NCI-H146 (cell line): ENCODE results near the gene HIBCH.
"Not testable (repeated sequence)": the region's sequence is repeated elsewhere in the genome, so short reads cannot be mapped to it uniquely, and the experiment has no call there.

Source experiments
- DNase-seq: peaks from one replicate; lab custom pipeline; 2025; lab: John Stamatoyannopoulos, UW

Gene HIBCH, protein sequence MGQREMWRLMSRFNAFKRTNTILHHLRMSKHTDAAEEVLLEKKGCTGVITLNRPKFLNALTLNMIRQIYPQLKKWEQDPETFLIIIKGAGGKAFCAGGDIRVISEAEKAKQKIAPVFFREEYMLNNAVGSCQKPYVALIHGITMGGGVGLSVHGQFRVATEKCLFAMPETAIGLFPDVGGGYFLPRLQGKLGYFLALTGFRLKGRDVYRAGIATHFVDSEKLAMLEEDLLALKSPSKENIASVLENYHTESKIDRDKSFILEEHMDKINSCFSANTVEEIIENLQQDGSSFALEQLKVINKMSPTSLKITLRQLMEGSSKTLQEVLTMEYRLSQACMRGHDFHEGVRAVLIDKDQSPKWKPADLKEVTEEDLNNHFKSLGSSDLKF

DNA sequence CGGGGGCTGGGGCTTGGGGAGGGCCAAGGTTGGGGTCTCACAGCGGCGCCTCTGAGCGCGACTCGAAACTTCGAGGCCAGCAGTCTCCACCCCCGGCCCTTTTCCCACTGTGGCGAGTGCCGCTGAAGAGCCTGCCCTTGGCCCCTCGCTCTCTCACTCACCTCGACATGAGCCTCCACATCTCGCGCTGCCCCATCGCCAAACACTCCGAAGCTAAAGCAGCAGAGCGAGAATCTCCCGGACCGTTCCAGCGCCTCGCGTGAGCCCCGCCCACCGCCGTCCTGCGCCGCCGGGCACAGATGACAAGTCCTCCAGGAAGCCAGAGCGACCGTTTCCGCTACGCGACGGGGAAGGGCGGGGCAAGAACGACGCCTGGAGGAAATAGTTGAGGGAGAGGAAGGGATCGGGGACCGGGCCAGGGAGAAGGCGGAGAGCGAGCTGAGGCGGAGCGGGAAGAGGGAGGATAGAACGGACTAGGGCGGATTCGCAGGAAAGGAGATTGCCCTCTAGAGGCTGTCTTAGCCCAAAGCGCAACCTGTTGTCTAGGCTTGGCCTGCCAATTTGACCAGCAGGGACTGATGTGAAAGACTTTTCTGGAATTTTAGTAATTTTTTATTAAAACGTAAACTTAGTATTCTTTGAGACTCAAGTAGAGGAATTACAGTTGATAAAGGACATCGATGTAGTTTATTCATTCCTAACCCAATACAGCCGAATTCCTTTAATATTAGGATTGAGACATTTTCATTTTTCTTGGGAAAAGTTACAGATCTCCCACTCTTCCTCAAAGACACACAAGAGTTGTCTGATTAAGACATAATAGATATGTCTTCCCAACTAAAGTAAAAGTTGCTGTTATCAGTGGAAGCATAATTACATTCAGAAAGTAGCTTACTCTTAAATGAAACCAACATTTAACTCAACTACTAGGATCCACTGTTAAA is at the start of gene HIBCH:
Gene HIBCH, minus strand, starts transcription at position 272 of the 944 bp plus-strand sequence. Its CDS starts 76 bp downstream, at position 196.
- DNase-seq, result peak; percentile 97

DNA sequence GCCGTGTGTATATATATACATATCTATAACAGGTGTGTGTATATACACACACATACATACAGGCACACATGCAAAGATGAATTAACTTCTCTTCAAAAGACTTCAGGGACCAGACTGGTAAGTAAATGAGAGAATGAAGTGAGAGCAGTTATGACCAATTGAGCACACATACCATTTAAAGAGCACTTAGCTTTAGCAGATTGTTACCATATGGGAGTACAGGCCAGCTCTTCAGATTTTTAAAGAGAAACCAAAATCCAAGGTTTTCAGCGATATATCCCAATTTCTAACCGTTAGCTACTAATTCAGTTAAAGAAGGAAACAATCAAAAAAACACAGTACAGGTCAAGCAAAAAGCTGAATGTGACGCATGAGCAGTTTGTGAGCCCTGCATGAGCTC is 47.5 kb upstream of the HIBCH start:
- DNase-seq, result no peak

DNA sequence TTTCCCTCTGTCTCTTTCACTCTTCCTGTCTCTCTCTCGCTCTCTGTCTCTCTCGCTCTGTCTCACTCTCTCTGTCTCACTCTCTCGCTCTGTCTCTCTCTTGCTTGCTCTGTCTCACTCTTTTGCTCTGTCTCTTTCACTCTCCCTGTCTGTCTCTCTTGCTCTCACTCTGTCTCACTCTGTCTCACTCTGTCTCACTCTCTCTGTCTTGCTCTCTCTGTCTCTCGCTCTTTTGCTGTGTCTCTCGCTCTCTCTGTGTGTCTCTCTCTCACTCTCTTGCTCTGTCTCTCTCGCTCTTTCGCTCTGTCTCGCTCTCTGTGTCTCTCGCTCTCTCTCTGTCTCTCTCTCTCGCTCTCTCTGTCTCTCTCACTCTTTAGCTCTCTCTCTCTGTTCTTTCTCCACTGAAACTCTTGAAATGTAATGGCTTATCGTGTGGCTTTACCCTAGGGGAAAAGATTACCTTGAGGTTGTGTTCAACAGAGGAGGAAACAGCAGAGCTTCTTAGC is 46.7 kb upstream of the HIBCH start:
- no peak for DNase-seq

DNA sequence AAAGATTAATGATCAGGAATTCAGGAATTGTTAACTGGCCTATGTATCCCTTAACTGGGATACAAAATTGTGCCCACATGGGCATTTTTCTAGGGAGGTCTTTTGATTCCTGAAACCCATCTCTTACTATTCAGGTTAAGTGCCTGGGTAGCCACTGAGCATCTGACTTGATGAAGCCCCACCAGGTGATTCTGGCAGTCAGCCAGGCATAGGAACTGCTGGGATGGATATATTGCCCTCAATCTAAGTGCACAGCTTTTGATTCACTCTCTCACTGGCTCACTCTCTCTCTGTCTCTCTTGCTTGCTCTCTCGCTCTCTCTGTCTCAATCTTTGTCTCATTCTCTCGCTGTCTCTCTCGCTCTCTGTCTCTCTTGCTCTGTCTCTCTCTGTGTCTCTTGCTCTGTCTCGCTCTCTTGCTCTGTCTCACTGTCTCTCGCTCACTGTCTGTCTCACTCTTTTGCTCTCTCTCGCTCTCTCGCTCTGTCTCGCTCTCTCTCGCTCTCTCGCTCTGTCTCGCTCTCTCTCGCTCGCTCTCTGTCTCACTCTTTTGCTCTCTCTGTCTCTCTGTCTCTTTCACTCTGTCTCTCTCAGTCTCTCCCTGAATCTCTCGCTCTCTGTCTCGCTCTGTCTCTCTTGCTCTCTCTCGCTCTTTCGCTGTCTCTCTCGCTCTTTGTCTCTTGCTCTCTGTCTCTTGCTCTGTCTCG is 46.0 kb upstream of the HIBCH start:
- DNase-seq, result peak; percentile 7

DNA sequence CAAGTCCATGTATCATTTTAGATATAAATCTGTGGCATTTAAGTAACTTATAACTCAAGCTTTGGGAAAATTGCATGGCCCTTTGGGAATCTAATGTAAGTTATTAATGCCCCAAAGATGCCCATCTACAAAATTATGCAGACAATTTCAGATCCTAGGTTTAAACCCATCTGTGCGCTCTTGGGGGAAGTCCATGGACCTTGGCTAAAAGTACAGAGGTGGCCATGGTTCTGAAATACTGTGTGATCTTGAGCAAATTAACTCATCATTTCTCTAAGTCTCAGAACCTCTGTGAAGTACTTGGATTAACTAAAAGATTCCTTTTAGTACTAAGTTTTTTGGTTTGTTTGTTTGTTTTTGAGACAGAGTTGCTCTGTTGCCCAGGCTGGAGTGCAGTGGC is 43.3 kb upstream of the HIBCH start:
- DNase-seq, result no peak

DNA sequence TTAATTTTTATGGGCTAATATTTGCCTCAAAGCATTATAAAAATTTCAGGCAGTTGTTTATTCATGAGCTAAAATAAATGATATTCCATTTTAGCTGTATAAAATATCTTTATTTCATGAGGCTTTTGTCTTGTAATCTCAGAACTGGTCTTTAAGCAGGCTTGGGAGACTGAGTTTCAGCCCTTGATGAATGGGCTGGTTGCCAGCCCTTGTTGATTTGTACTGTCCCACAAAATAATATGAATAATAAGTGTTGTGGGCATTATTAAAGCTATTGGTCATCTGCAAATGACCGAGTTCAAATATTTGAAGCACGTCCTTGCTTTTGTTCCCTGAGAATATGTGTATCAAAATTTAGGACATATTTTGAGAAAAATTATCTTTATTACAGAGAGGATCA is 41.9 kb upstream of the HIBCH start:
- DNase-seq, result no peak

DNA sequence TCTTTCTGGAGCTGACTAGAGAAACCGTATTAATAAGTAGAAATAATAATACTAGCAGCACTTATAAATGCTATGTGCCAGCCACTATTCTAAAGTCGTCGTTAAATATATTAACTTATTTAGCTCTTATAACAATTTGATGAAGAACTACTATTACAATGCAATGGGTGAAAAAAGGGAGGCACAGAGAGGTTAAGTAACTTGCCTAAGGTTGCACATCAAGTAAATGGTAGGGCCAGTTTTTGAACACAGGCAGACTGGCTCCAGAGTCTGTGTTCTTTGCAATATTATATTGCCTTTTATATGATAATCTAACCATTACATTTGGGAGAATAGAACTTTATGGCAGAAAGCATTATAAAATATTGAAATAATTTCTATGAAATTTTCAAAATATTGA is 41.3 kb upstream of the HIBCH start:
- no peak for DNase-seq

DNA sequence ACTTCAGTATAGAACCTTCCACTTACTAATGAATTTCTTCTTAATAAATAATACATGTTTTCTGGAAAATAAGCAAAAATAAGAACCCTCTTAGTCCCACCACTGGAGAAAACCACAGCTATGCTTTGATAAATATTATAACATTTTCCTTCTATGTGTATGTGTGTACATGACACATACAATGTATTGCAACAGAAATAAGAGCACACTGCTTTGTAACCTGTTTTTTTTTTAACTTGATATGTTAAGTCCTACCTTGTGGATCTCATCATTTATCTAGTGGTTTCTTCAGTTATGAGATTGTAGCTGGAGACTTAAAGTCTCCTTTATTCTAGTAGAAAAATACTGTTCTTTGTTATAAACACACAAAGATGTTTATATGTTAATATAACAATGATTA is 40.9 kb upstream of the HIBCH start:
- DNase-seq, result no peak

DNA sequence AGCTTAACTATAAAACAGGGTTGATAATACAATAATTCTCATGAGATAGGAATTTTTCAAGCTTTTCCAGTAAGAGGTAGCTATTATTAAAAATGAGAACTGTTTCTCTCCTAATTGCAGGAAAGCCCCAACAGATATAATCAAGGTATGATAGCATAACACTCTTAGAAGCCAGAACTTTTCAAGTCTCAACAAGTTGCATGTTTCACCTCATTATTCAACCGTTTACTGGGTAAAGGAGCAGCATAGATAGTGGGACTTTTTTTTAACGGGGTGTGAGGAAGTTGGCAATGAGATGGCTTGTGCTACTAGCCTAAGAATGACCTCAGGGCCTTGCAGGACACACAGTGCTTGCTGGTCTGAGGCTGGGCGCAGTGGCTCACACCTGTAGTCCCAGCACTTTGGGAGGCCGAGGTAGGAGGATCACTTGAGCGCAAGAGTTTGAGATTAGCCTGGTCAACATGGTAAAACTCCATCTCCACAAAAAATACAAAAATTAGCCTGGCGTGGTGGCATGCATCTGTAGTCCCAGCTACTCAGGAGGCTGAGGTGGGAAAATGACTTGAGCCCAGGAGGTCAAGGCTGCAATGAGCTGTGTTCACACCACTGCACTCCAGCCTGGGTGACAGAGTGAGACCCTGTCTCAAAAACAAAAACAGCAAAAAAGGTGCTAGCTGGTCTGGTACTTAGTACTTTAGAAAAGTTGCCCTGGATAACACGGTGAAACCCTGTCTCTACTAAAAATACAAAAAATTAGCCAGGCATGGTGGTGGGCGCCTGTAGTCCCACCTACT is 39.2 kb upstream of the HIBCH start:
- DNase-seq, result not testable (repeated sequence)

DNA sequence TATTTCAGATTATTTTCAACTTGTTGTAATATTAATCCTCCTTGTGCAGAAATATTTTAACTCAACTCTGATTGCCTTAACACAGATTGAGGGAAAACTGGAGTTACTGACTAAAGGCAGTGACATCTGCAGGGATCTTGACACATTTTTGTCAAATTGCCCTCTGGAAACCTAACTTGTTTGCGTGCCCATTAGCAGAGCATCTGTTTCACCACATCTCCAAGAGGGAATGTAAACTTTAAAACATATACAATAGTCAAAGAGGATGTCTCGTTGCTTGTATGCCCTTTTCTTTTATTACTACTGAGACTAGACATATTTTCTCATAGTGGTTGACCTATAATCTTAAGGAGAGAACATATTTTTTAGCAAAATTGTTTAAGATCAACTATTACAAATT is 38.0 kb upstream of the HIBCH start:
- no peak for DNase-seq

DNA sequence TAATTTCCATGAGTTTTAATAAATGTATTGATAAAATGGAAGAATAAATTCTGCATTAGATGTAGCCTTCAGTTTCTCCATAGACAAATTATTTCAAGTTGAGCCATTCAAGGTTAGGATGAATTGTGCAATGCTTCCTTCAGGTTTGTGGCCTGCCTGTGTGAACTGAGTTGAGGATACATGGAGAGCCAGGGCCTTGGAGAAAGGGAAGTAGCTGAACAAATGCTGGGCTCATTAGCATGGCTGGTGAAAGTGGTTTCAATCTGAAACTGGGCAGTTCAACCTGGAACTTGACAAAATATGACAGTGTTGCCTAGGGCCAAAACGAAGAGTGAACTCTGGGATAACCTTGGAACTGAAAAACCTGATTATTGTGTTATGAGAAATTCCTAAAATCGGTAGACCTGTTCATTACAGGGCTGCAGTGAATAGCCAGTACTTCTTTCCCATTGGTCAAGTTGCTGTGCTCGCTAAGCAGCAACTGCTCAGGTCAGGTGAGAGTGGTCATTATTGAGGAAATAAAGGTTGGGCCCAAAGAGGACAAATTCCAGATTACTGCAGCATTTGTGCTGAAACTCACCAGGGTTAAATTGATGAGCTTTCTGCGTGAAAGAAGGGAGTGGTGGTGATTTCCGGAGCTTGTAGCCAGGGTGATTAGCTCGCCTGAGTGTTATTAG is 36.5 kb upstream of the HIBCH start:
- peak; percentile 36 for DNase-seq

DNA sequence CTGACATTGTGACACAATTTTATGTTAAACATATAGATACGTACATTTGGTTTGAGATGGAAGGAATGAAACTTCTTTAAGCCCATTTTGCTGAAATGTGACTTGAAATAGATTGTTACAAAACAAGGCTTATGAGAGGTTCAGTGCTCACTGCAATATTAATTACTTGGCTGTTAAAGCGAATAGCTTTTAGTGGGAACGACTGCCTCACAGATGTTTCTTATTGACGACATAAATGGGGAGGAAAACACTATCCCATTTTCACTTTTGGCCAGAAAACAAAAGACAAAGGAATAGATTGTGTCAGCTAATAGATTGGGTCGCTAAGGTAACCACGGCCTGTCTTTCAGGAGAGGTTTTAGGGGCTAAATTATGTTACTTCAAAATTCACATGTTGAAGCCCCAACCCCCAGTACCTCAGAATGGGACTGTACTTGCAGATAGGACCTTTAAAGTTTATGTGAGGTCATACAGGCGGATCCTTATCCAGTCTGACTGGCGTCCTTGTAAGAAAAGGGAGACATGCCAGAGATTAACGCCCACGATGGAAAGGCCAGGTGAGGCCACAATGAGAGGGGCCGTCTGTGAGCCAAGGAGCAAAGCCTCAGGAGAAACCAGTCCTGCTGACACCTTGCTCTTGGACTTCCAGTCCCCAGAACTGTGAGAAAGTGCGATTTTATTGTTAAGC is 34.5 kb upstream of the HIBCH start:
- DNase-seq, result no peak

DNA sequence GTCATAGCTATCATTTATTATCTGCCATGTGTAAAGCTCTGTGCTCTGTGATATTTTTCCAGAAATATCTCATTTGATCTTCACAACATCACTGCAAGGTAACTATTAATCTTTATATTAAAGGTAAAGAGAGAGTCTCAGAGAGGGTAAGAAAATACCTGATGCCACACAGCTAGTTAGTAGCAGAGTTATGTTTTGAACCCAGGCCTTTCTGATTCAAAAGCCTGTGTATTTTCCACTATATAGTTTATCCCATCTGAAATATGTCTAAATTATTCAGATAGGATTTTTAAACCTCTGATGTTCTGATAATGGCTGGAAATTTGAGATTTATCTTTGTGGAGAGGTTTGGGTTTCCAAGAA is 33.9 kb upstream of the HIBCH start:
- no peak for DNase-seq

DNA sequence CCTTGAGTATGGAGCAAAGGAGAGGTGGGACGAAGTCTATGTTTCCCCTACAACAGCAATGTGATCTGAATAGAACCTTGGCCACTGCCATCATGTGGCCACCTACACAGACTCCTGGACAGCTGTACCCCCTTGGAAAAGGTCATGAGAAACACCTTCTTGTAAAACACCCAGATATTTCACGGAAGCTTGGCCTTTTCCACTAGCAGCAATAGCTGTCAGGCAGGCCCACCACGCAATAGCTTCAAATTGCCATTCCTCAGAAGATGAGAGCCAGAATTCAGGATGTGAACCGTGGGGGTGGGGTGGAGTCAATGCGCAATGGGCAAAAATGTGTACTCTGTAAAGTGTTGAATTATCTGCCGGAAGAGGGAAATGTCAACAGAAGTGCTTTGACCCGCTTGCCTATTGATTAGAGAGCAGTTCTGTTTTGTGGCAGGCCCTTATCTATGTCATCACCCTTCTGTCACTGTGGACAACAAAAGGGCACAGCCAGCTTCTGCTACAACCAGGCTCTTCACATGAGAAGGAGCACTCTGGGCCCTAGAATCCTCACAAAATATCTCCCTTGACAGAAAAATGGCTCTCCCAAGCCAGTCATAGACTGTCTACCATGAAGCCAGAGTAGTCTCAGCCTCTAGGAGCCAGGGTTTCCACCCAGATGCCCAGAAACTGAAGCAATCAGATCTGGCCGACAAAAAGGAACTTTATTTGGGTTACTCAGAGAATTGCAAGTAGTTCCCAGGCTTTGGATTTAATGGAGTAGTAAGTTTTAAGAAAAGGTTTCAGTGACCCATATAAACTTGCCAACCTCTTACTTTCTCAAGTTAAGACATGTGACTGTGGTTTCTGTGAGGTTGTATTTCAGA is 33.3 kb upstream of the HIBCH start:
- peak; percentile 91 for DNase-seq

DNA sequence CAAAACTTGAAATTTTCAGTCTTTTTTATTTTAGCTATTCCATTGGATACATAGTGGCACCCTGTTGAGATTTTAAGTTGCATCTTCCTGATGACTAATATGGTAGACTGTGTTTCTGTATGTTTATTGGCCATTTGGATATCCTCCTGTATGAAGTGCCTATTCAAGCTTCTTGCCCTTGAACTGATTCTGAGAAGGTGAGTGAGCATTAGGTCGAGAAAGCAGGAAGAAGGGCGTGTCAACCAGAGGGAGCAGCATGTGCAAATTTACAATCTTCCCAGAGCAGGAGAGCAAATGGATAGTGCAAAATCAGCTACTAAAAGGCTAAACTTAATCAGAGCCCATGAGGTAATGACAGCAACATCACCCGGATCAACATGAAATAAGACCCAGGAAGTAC is 32.3 kb upstream of the HIBCH start:
- no peak for DNase-seq

DNA sequence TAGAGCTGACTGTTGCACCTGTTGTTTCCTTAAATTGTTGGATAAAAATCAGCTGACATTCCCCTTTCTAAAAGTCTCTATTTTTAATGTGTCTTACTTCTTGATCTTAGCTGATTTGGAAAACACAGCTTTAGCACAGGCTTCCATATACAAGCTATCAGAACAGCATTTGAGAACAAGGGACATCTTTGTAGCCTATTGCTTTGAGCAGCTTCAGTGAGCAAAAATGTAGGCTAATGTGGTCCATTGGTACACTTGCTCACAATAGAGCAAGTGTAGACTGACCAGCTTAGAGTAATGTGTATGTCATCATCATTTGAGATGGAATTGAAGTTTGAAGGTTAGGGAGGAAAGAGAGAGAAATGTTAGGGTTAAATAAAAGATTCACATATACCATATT is 30.7 kb upstream of the HIBCH start:
- no peak for DNase-seq

DNA sequence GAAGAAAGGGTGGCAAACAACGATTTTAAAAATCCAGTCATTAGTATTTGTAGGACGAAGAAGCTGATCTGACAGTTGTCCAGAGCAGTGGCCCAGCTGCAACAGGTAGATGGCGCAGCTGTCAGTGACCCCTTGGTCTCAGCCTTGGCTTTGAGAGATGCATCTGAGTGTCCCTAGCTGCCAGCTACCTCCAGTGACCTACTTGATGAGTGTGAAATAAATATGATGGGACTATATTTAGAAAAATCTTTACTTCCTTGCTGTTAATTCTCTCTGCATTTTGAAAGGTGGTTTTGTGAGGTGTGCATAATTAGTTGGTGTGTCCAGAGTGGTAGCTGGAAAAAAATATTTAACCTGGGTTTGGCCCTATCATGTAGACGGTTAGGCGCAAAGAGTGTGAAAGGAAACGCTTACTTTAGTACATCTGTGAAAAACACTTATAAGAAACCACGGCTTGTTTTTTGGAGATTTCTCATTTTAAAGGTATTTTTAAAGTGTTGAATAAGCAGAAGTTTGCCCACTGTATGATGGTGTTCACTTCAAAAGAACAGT is 24.7 kb upstream of the HIBCH start:
- DNase-seq, result peak; percentile 68

DNA sequence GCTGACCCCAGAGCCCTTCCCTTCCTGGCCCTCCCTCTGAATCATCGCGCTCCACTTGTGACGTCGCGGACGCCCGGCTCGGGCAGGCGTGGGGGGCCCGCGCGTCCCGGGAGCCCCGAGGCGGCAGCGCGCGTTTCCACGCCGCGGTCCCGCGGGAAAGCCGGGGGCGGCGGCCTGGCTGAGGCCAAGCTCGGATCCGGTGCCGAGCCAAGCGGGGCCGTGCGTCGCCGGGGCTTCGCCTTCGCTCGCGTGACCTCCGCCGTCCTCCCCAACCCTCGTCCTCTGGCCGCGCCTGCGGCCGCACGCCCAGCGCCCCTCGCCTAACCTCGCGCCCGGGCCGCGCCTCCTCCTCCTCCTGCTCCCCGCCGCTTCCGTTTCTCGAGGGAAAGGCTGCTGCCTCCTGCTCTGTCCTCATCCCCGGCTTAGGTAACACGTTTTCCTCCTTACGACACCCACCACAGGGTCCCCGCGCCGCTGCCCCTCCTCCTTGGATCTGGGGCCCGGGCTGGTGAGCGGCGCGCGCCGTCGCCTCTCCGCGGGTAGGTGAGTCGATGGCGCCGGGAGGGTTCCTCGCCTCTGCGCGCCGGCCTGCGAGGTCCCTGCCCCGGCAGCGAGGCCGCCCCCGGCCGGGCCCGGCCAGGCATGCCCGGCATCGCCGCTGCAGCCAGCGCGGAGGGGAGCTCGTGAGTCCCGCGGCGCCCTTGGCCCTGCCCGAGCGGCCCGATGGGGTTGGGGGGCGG is 24.1 kb upstream of the HIBCH start, which contains the start of gene INPP1:
Gene INPP1, plus strand, starts transcription at position 54 of the 740 bp plus-strand sequence. CDS start 16,514 bp downstream, outside the sequence.
- peak; percentile 68 for DNase-seq
